AG10803 (cell line): ENCODE data around the gene ARAP3.
"Not testable (repeated sequence)": the region's sequence is repeated elsewhere in the genome, so short reads cannot be mapped to it uniquely, and the experiment has no call there.

Experiments used
- DNase-seq: peaks from one replicate; pipeline ENCODE4 v3.0.0; 2010; ENCODE audit warnings: low read depth
- H3K4me3 ChIP-seq: 2 replicates; pipeline ENCODE4 v1.5.1; 2011; ENCODE audit warnings: mild to moderate bottlenecking, low read length, control low read depth
- CTCF ChIP-seq: conservative IDR thresholded peaks from 2 replicates; pipeline ENCODE4 v1.5.1; 2011; ENCODE audit warnings: mild to moderate bottlenecking, low read length, control low read depth, inconsistent platforms

The ARAP3 gene

GRCh38 chr5:141615991-141616720, 65.9 kb downstream of the ARAP3 start:
- no peak for DNase-seq
- TF ChIP-seq CTCF = no peak
- no peak overlapping the region for H3K4me3 ChIP-seq

GRCh38 chr5:141613344-141613743, 68.7 kb downstream of the ARAP3 start:
- TF ChIP-seq CTCF = no peak
- no peak overlapping the region for H3K4me3 ChIP-seq
- DNase-seq = no peak

- no peak overlapping the region for H3K4me3 ChIP-seq
- no peak for TF ChIP-seq CTCF
- no peak for DNase-seq
Measured at GRCh38 chr5:141611289-141611688, 70.7 kb downstream of the ARAP3 start.

DNA sequence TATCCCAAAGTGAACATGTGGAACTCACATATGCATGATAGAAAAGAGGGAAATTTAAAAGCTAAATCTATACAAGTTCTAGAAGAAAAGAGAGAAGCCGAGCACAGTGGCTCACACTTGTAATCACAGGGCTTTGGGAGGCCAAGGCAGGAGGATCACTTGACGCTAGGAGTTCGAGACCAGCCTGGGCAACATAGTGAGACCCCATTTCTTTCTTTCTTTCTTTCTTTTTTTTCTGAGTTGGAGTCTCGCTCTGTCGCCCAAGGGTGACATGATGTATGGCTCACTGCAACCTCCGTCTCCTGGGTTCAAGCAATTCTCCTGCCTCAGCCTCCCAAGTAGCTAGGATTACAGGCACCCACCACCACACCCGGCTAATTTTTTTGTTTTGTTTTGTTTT, 72.1 kb downstream of the ARAP3 start:
- not testable (repeated sequence) for DNase-seq, H3K4me3 ChIP-seq

- H3K4me3 ChIP-seq = no peak overlapping the region
- TF ChIP-seq CTCF = no peak
- DNase-seq = no peak
Measured at GRCh38 chr5:141609044-141609443, 73.0 kb downstream of the ARAP3 start.

- H3K4me3 ChIP-seq = no peak overlapping the region
- TF ChIP-seq CTCF = no peak
- no peak for DNase-seq
Measured at GRCh38 chr5:141608557-141608956, 73.5 kb downstream of the ARAP3 start.

- TF ChIP-seq CTCF = no peak
- no peak for DNase-seq
- no peak overlapping the region for H3K4me3 ChIP-seq
Measured at GRCh38 chr5:141608046-141608445, 74.0 kb downstream of the ARAP3 start.
